A549 (cell line): ENCODE measurements around the gene UCP1. TPM values are rescaled to one million over a fixed set of nuclear protein-coding genes. Genes with fewer than 3 reads are reported as not detected.
"Not testable (repeated sequence)": the region's sequence is repeated elsewhere in the genome, so short reads cannot be mapped to it uniquely, and the experiment has no call there.

ENCODE experiments used
- ATAC-seq, 2 experiments: fragments of 200-7000 bp in 1 of 2; fragments of >200 bp in 1 of 2; cut with Nextera tagmentation in 1 of 2; cut with Tn5 transposase in 1 of 2; 3 replicates each; pipeline versions ENCODE4 v1.8.0 to v1.9.1; 2018 to 2020; ENCODE audit warnings: mild to moderate bottlenecking in 1 of 2, moderate library complexity in 1 of 2
- CTCF ChIA-PET: fragments of 300-600 bp; sonication (Branson Sonifier 250); formaldehyde crosslinking; extraction: SDS; loops from one replicate; lab custom pipeline; 2021; ENCODE audit warnings: antibody characterized with exemption, inconsistent platforms; lab: Yijun Ruan, JAX
- POLR2A ChIA-PET: fragments of 350-600 bp; formaldehyde crosslinking; extraction: SDS; loops from one replicate; lab custom pipeline; 2021; ENCODE audit warnings: antibody characterized with exemption, inconsistent platforms; lab: Yijun Ruan, JAX
- DNase-seq, 2 experiments: peaks; one replicate each; pipeline versions ENCODE4 v3.0.0 to v3.0.0-alpha.2; 2011 to 2016; ENCODE audit warnings: low read depth in 1 of 2, low spot score in 1 of 2
- FAIRE-seq: peaks from 2 replicates; lab custom pipeline; 2011; peaks lifted over from hg19 to GRCh38; lab: Jason Lieb, UNC
- H3K27ac ChIP-seq, 2 experiments: fragments of >200 bp; sonication (Bioruptor Twin); formaldehyde crosslinking; 3 replicates each; pipeline ENCODE4 v1.5.1; 2016 to 2017
- H3K4me1 ChIP-seq: fragments of >200 bp; sonication (Bioruptor Twin); formaldehyde crosslinking; 3 replicates; pipeline ENCODE4 v1.6.1; 2016
- H3K4me2 ChIP-seq: fragments of >200 bp; sonication (Bioruptor Twin); formaldehyde crosslinking; 3 replicates; pipeline ENCODE4 v1.6.1; 2016
- H3K4me3 ChIP-seq: fragments of >200 bp; sonication (Bioruptor Twin); formaldehyde crosslinking; 3 replicates; pipeline ENCODE4 v1.5.1; 2016
- H3K9me3 ChIP-seq: fragments of >200 bp; sonication (Bioruptor Twin); formaldehyde crosslinking; 3 replicates; pipeline ENCODE4 v1.6.1; 2016
- EHMT2 ChIP-seq: fragments of 200-600 bp; sonication (generic); IDR thresholded peaks from 2 replicates; pipeline ENCODE4 v1.6.1; 2016; ENCODE audit warnings: antibody characterized with exemption, low read depth, mild to moderate bottlenecking, moderate library complexity
- EP300 ChIP-seq, 2 experiments: fragments of >200 bp; sonication (Bioruptor Twin); formaldehyde crosslinking; IDR thresholded peaks; 2 replicates in 1 of 2; 3 replicates in 1 of 2; pipeline ENCODE4 v1.6.1; 2016 to 2017
- FOSB ChIP-seq: fragments of 250-450 bp; sonication (Bioruptor Pico); IDR thresholded peaks from 2 replicates; pipeline ENCODE4 v1.5.0; 2020; ENCODE audit warnings: mild to moderate bottlenecking, moderate library complexity
- FOSL2 ChIP-seq, 2 experiments: fragments of 450-650 bp in 1 of 2; fragments of >200 bp in 1 of 2; sonication (Bioruptor Twin) in 1 of 2; formaldehyde crosslinking; IDR thresholded peaks; 2 replicates each; pipeline versions ENCODE4 v1.5.0 to v1.6.1; 2016 to 2020; ENCODE audit warnings: mild to moderate bottlenecking in 1 of 2, moderate library complexity in 1 of 2
- HOXA7 ChIP-seq: fragments of 250-450 bp; sonication (Bioruptor Pico); IDR thresholded peaks from 2 replicates; pipeline ENCODE4 v1.5.0; 2020; ENCODE audit warnings: mild to moderate bottlenecking, moderate library complexity
- HOXB5 ChIP-seq: fragments of 250-450 bp; sonication (Bioruptor Pico); IDR thresholded peaks from 2 replicates; pipeline ENCODE4 v1.5.0; 2020; ENCODE audit warnings: mild to moderate bottlenecking, moderate library complexity
- JUN ChIP-seq, 2 experiments: fragments of >200 bp; sonication (Bioruptor Twin); formaldehyde crosslinking; IDR thresholded peaks; 2 replicates in 1 of 2; 3 replicates in 1 of 2; pipeline ENCODE4 v1.6.1; 2016 to 2017
- JUNB ChIP-seq: fragments of >200 bp; sonication (Bioruptor Twin); formaldehyde crosslinking; IDR thresholded peaks from 2 replicates; pipeline ENCODE4 v1.6.1; 2016
- KDM5A ChIP-seq: fragments of 200-600 bp; sonication (generic); IDR thresholded peaks from 2 replicates; pipeline ENCODE4 v1.6.1; 2016; ENCODE audit warnings: antibody characterized with exemption, mild to moderate bottlenecking
- MAFK ChIP-seq: fragments of 450-650 bp; IDR thresholded peaks from 2 replicates; pipeline ENCODE4 v1.6.1; 2014; ENCODE audit not compliant: partially characterized antibody
- NPAS2 ChIP-seq: fragments of 250-450 bp; sonication (Bioruptor Pico); IDR thresholded peaks from 2 replicates; pipeline ENCODE4 v1.8.0; 2022; ENCODE audit warnings: mild to moderate bottlenecking, moderate library complexity, borderline replicate concordance
- SMC3 ChIP-seq: fragments of >200 bp; sonication (Bioruptor Twin); formaldehyde crosslinking; IDR thresholded peaks from 3 replicates; pipeline ENCODE4 v1.6.1; 2018; ENCODE audit warnings: inconsistent platforms
- ZC3H11A ChIP-seq: fragments of 450-650 bp; IDR thresholded peaks from 2 replicates; pipeline ENCODE4 v1.6.1; 2014; ENCODE audit warnings: antibody characterized with exemption, mild to moderate bottlenecking
- WGBS: methylation state at CpG from one replicate; pipeline ENCODE4 v1.1.6; 2017; ENCODE audit errors: missing lambda C conversion rate; 5-methylcytosine and 5-hydroxymethylcytosine counted together
- polyA plus RNA-seq, 4 experiments: library from polyadenylated mRNA; depleted of rRNA in 3 of 4; stranded (reverse); fragments of >200 nt; fragmentation: RNase III in 1 of 4; extraction: RNeasy Plus Mini Kit Qiagen cat#74134 plus additional on column Dnase treatment in 1 of 4; gene quantifications; 2 replicates in 3 of 4; 3 replicates in 1 of 4; pipeline ENCODE4 v1.2.3, GENCODE V29; 2011 to 2017
- small RNA-seq, 6 experiments: library from RNA; depleted of rRNA; stranded (forward); fragments of <200 nt; gene quantifications; one replicate each; pipeline ENCODE3, GENCODE V24; 2012
- TF ChIP-seq, protein P1 (sequence below): IDR thresholded peaks from 2 replicates; pipeline ENCODE4 v1.6.1; 2012

The UCP1 gene
- polyA plus RNA-seq, 2 of the 4 experiments (the other 2 are of a cell fraction), result 0.13 TPM; not detected in 1

DNA sequence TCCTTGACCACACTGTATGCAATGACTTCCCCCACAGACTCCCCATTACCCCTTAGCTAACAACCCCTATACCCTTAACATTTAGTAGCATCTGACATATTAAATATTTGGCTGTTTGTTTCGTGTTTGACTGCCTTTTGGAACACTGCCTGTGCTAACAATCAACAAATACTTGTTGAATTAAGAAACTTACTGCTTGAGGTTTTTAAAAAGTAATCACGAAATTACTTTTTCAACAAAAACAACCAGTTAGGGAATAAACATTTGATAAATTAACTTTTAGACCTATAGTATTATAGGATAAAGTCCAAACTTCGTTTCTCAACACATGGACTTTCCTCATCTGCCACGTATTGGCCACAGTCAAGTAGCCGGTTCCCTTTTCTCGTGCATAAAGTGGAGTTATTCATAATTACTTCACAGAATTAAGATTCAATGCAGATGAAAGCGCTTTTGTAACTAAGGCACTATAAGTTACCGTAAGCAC, 45.3 kb downstream of the UCP1 start:
- peak overlapping the region; percentile 52 for H3K4me2 ChIP-seq
- peaks cover 10% of the 10 kb centered on the region; the same call in 2 of the 3 replicates for H3K4me1 ChIP-seq
- WGBS, result 20% methylated on average over 8 of the region's 8 CpGs
- CTCF ChIA-PET, result interaction anchor here (0.7 to 2.9 kb wide), 7 partner anchors 8 to 96 kb away, joined by 3 to 10 read pairs (median 3); partner anchors contain the start of gene CLGN
- ATAC-seq, result peak in 1 of 2 experiments; percentile 27; a peak in 5 of 6 replicates
- H3K4me3 ChIP-seq, result peak overlapping the region; percentile 2; the same call in 2 of the 3 replicates
- no peaks in the 10 kb centered on the region for H3K9me3 ChIP-seq
- POLR2A ChIA-PET, result interaction anchor here (0.6 to 1.5 kb wide), 10 partner anchors 10 to 341 kb away, joined by 3 to 7 read pairs (median 3); partner anchors contain the start of gene SCOC
- no peak for DNase-seq
- TF ChIP-seq EHMT2 (no peak), FOSB (CRISPR knock-in tag) (no peak), MAFK (no peak)
- TF ChIP-seq, all 56 proteins: peak for 0
- FAIRE-seq, result no peak
- H3K27ac ChIP-seq, result no peak overlapping the region

DNA sequence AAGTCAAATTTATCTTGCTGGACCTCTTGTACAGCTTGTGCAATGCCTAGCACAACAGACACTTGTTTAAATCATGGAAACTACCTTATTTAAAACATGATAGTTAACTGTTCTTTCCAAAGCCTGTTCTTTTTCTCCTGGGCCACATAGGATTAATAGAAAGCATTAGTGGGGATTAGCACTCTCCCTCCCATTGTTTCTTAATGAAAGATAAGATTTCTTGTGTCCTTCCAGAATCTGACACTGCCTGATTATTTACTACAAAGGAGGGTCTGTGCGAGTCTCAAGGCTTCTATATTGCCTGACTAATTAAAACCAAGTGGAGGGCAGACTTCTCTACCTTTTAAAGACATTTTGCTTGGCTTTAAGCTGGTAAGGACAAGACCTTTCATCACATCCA, 53.3 kb downstream of the UCP1 start:
- H3K4me3 ChIP-seq, result no peak overlapping the region
- TF ChIP-seq, protein P1, sequence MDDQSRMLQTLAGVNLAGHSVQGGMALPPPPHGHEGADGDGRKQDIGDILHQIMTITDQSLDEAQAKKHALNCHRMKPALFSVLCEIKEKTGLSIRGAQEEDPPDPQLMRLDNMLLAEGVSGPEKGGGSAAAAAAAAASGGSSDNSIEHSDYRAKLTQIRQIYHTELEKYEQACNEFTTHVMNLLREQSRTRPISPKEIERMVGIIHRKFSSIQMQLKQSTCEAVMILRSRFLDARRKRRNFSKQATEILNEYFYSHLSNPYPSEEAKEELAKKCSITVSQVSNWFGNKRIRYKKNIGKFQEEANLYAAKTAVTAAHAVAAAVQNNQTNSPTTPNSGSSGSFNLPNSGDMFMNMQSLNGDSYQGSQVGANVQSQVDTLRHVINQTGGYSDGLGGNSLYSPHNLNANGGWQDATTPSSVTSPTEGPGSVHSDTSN, result no peak
- TF ChIP-seq HOXB5 (CRISPR knock-in tag), result no peak
- no peak for TF ChIP-seq JUNB
- no peak for TF ChIP-seq SMC3
- no peak for TF ChIP-seq KDM5A
- TF ChIP-seq EHMT2, result no peak
- TF ChIP-seq EP300 (IDR thresholded peaks at IDR 0.05), result no peak
- no peak for TF ChIP-seq HOXA7
- no peak for TF ChIP-seq NPAS2 (CRISPR knock-in tag)
- no peak for TF ChIP-seq JUN (IDR thresholded peaks at IDR 0.05)
- TF ChIP-seq FOSL2 (IDR thresholded peaks at IDR 0.05), result no peak
- TF ChIP-seq FOSL2 (CRISPR knock-in tag; IDR thresholded peaks at IDR 0.05), result no peak
- TF ChIP-seq ZC3H11A, result no peak
- FAIRE-seq, result no peak
- H3K4me2 ChIP-seq, result no peak overlapping the region
- H3K4me1 ChIP-seq, result no peaks in the 10 kb centered on the region
- no peak for ATAC-seq
- ChIA-PET CTCF (interaction anchor here (1.7 kb wide), 1 partner anchor 9 kb away, joined by 6 read pairs; the partner anchor contains the start of gene ELMOD2), POLR2A (no interaction called here)
- no peak overlapping the region for H3K27ac ChIP-seq
- no peaks in the 10 kb centered on the region for H3K9me3 ChIP-seq
- 0% methylated on average over 1 of the region's 1 CpG for WGBS
- DNase-seq, result no peak

DNA sequence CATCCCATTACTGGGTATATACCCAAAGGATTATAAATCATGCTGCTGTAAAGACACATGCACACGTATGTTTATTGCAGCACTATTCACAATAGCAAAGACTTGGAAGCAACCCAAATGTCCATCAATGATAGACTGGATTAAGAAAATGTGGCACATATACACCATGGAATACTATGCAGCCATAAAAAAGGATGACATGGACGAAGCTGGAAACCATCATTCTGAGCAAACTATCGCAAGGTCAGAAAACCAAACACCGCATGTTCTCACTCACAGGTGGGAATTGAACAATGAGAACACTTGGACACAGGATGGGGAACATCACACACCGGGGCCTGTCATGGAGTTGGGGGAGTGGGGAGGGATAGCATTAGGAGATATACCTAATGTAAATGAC, 55.0 kb downstream of the UCP1 start:
- H3K4me2 ChIP-seq, FAIRE-seq, ATAC-seq, POLR2A ChIA-PET, H3K9me3 ChIP-seq, H3K4me1 ChIP-seq, H3K4me3 ChIP-seq, H3K27ac ChIP-seq, DNase-seq: not testable (repeated sequence)
- CTCF ChIA-PET, result interaction anchor here (1.1 kb wide), 1 partner anchor 10 kb away, joined by 5 read pairs; the partner anchor contains the start of gene ELMOD2
- 20% methylated on average over 5 of the region's 5 CpGs for WGBS

Small RNA genes lying within 50 kb of the gene (small RNA-seq; reads per million reads assigned to genes)
- gene AC108019.1 (0 reads per million in 6 experiments), gene RN7SL152P (0 reads per million in 6 experiments)

Other genes with a start within 250 kb of the UCP1 start
- gene SCOC, start 195.3 kb downstream of the UCP1 start, polyA plus RNA-seq (2011; rRNA removed), result 49.7 and 71.9 TPM in 2 replicates
- 46.0 to 50.0 TPM (median 49.3 TPM) in 3 replicates for gene SCOC, start 195.3 kb downstream of the UCP1 start, polyA plus RNA-seq (2017; fragmentation: RNase III; extraction: RNeasy Plus Mini Kit Qiagen cat#74134 plus additional on column Dnase treatment)
- gene CLGN, start 141.3 kb downstream of the UCP1 start, polyA plus RNA-seq (2011; rRNA removed), result 20.6 and 30.9 TPM in 2 replicates
- gene CLGN, start 141.3 kb downstream of the UCP1 start, polyA plus RNA-seq (2017; fragmentation: RNase III; extraction: RNeasy Plus Mini Kit Qiagen cat#74134 plus additional on column Dnase treatment), result 8.3 to 8.9 TPM (median 8.4 TPM) in 3 replicates
- gene MGAT4D, start 70.7 kb downstream of the UCP1 start, polyA plus RNA-seq (2011; rRNA removed), result not detected in 2 replicates
- gene MGAT4D, start 70.7 kb downstream of the UCP1 start, polyA plus RNA-seq (2017; fragmentation: RNase III; extraction: RNeasy Plus Mini Kit Qiagen cat#74134 plus additional on column Dnase treatment), result not detected in 3 replicates
- 24.3 and 36.6 TPM in 2 replicates for gene ELMOD2, start 44.8 kb downstream of the UCP1 start, polyA plus RNA-seq (2011; rRNA removed)
- gene ELMOD2, start 44.8 kb downstream of the UCP1 start, polyA plus RNA-seq (2017; fragmentation: RNase III; extraction: RNeasy Plus Mini Kit Qiagen cat#74134 plus additional on column Dnase treatment), result 10.6 to 12.9 TPM (median 11.8 TPM) in 3 replicates
- gene TBC1D9, start 187.4 kb upstream of the UCP1 start, polyA plus RNA-seq (2011; rRNA removed), result 11.8 and 12.2 TPM in 2 replicates
- gene TBC1D9, start 187.4 kb upstream of the UCP1 start, polyA plus RNA-seq (2017; fragmentation: RNase III; extraction: RNeasy Plus Mini Kit Qiagen cat#74134 plus additional on column Dnase treatment), result 5.0 to 5.6 TPM (median 5.4 TPM) in 3 replicates